Right ventricle myocardium superior (tissue), 1 donor: ENCODE data around the gene SLC7A8. TPM values are rescaled to one million over a fixed set of nuclear protein-coding genes. Genes with fewer than 3 reads are reported as not detected.
"Not testable (repeated sequence)": the region's sequence is repeated elsewhere in the genome, so short reads cannot be mapped to it uniquely, and the experiment has no call there.

Experiments used
- ATAC-seq: fragments of 200-7000 bp; cut with Tn5 transposase; one replicate; pipeline ENCODE4 v1.9.1; 2020; ENCODE audit warnings: mild to moderate bottlenecking; ENCODE audit not compliant: poor library complexity
- DNase-seq: peaks from one replicate; pipeline ENCODE4 v3.0.0-alpha.2; 2020
- intact Hi-C: fragments of 100-400 bp; cut with DNase I; formaldehyde crosslinking; loops from one replicate; pipeline ENCODE4 v1.11.2; 2022
- long read RNA-seq: library from polyadenylated mRNA; unstranded; transcript quantifications from one replicate; pipeline ENCODE4 v2.0.0, GENCODE V29; 2021
- total RNA-seq: library from RNA; stranded (reverse); fragmentation: NEBNext Ultra II Directional; extraction: Animal tissue kit (Norgen Biotek cat#: 25700); gene quantifications from one replicate; pipeline ENCODE4 v1.2.1, GENCODE V29; 2021
- donor health status: DM: no; HTN: yes; CAD: no; lungs with severe emphysema.

The SLC7A8 gene
- 11.6 TPM for total RNA-seq
- long read RNA-seq, partial matches to known transcripts: 1 of 5 reads
- long read RNA-seq, other reads (novel, unspliced or antisense): 2 of 5 reads

DNA sequence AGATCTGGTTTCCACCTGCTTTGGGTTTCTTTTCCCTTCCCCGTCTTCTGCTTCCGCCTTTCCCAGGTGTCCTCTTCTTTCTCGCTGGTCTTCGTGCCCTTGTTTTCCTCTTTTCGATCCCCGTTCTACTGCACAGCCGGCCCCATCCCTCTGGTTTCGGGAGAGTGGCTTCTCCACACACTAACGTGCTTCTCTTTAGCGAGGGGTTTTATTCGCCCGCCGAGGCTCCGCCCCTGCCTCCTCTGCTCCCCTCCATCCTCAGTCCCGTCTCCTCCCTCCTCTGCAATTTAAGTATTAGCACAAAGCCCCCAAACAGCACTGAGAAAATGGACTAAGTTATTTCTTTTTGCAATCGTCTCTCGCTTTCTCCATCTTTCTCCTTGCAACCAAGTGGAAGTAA is at the start of gene SLC7A8:
Gene SLC7A8, minus strand, starts transcription at position 182 of the 400 bp plus-strand sequence. CDS start 746 bp downstream, outside the sequence.
- DNase-seq (peak; percentile 61), ATAC-seq (peak; percentile 78)
- intact Hi-C loops: no loop called here

- DNase-seq, ATAC-seq, intact Hi-C loops: not testable (repeated sequence)
Measured at GRCh38 chr14:23232241-23232808, 48.9 kb upstream of the SLC7A8 start.

GRCh38 chr14:23228812-23229211 is 45.4 kb upstream of the SLC7A8 start:
- no peak for ATAC-seq
- intact Hi-C loops: no loop called here

GRCh38 chr14:23227566-23227965 is 44.1 kb upstream of the SLC7A8 start:
- DNase-seq (no peak), ATAC-seq (no peak)
- intact Hi-C loops: no loop called here

More at GRCh38 chr14:23228812-23229211, 45.4 kb upstream of the SLC7A8 start:
- DNase-seq: no peak

- ATAC-seq, DNase-seq, intact Hi-C loops: not testable (repeated sequence)
Measured at GRCh38 chr14:23224958-23225357, 41.5 kb upstream of the SLC7A8 start.

- intact Hi-C loops: no loop called here
- DNase-seq: no peak
- no peak for ATAC-seq
Measured at GRCh38 chr14:23219075-23219474, 35.6 kb upstream of the SLC7A8 start.

- DNase-seq (no peak), ATAC-seq (no peak)
- intact Hi-C loops: no loop called here
Measured at GRCh38 chr14:23217032-23218020, 33.9 kb upstream of the SLC7A8 start.

GRCh38 chr14:23215421-23215820 is 32.0 kb upstream of the SLC7A8 start:
- intact Hi-C loops: no loop called here
- DNase-seq: no peak
- ATAC-seq: no peak

DNA sequence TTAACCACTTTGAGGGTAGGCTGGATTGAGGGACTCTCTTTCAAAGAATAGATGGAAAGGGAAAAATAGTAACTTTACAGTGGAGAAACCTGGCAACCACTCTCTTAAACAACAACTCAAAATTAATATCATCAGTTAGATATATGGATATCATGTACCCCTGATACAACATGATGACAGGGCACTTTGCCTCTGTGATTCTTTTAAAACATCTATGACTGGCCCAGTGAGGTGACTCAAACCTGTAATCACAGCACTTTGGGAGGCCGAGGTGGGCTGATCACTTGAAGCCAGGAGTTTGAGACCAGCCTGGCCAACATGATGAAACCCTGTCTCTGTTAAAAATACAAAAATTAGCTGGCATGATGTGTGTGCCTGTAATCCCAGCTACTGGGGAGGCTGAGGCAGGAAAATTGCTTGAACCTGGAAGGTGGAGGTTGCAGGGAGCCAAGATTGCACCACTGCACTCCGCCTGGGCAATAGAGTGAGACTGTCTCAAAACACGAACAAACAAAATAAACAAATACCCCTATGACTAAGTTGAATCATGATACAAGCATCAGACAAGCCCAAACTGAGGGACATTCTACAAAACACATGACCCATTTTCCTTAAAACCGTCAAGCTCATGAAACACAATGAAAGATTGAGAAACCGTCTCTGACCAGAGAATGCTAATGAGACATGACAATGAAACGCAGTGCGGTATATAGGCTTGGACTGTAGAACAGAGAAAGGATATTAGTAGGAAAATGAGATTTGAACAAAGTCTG is 26.4 kb upstream of the SLC7A8 start:
- DNase-seq (no peak), ATAC-seq (no peak)
- intact Hi-C loops: no loop called here

- intact Hi-C loops: no loop called here
- DNase-seq (no peak), ATAC-seq (no peak)
Measured at GRCh38 chr14:23208324-23208723, 24.9 kb upstream of the SLC7A8 start.

- intact Hi-C loops: no loop called here
- no peak for DNase-seq
- ATAC-seq: no peak
Measured at GRCh38 chr14:23207146-23207540, 23.7 kb upstream of the SLC7A8 start.

- DNase-seq (no peak), ATAC-seq (no peak)
- intact Hi-C loops: no loop called here
Measured at GRCh38 chr14:23206422-23207145, 23.1 kb upstream of the SLC7A8 start.

DNA sequence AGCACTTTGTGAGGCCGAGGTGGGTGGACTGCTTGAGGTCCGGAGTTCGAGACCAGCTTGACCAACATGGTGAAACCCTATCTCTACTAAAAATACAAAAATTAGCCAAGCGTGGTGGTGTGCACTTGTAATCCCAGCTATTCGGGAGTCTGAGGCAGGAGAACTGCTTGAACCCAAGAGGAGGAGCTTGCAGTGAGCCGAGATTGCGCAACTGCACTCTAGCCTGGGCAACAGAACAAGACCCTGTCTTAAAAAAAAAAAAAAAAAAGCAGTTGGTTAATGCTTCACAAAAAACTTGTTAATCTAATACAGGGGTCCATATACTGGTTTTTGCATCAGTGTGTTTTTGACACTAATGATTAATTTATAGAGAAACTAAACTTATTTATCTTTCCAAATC is 18.5 kb upstream of the SLC7A8 start:
- intact Hi-C loops: no loop called here
- ATAC-seq (no peak), DNase-seq (no peak)

GRCh38 chr14:23199141-23199540 is 15.7 kb upstream of the SLC7A8 start:
- DNase-seq, ATAC-seq, intact Hi-C loops: not testable (repeated sequence)

GRCh38 chr14:23196487-23196886 is 13.0 kb upstream of the SLC7A8 start:
- DNase-seq, ATAC-seq, intact Hi-C loops: not testable (repeated sequence)

DNA sequence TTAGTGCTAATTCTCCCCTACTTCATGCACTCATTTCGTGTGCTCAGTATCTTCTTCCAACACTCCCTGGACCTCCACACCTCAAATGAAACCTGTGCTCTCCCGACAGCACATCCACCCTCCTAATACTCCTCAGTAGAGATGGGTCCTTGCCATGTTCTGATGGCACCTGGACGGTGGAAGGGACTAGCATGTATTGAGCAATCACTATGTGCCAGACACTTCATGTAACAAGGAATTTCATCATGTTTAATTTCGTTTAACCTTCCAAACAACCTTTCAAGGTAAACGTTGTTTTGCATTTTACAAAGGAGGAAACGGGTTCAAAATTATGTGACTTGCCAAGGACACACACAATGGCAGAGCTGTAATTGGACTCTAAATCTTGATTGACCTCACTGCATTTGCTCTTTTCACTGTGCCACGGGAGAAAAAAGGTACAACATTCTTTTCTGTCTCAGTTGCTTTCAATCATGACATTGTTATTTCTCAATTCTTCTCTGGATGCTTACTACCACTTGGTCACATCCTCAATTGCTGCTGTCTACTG is 12.2 kb upstream of the SLC7A8 start:
- intact Hi-C loops: no loop called here
- DNase-seq (no peak), ATAC-seq (no peak)

DNA sequence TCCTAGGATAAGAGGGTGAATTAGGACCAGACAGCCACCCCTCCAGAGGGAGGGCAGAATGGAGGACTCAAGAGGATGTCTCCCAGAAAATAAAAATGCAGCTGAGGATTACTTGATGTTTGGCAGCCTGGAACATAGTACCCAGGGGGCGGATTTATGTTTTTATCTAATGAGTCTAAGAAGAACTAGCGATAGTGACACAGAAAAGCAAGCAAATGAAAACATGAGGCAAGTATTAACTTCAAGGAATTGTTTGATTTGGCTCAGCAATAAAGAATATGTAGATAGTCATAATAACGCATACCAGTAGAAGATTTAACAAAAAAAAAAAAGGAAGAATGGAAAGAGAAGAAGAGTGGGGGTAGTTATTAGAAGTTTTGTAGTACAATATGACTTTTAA is 10.0 kb upstream of the SLC7A8 start:
- DNase-seq: no peak
- intact Hi-C loops: no loop called here
- no peak for ATAC-seq

GRCh38 chr14:23187925-23188324 is 4.5 kb upstream of the SLC7A8 start:
- no peak for DNase-seq
- intact Hi-C loops: loop anchor here (2.0 kb wide), 1 partner anchor 67 kb away; no protein-coding TSS in a partner anchor
- ATAC-seq: no peak
